ENCODE data around the gene ASAP2.
"Not testable (repeated sequence)": the region's sequence is repeated elsewhere in the genome, so short reads cannot be mapped to it uniquely, and the experiment has no call there.

Gene ASAP2

GRCh38 chr2:9212661-9213411 is 6.2 kb downstream of the ASAP2 start:
- no peak for DNase-seq

- no peak for DNase-seq
These were observed 7.0 kb downstream of the ASAP2 start for GRCh38 chr2:9213477-9214051.

GRCh38 chr2:9214873-9215272 is 8.3 kb downstream of the ASAP2 start:
- DNase-seq, result no peak

GRCh38 chr2:9215680-9216079 is 9.1 kb downstream of the ASAP2 start:
- DNase-seq, result no peak

GRCh38 chr2:9216143-9216542 is 9.5 kb downstream of the ASAP2 start:
- not testable (repeated sequence) for DNase-seq

- no peak for DNase-seq
These were observed 11.5 kb downstream of the ASAP2 start for GRCh38 chr2:9217838-9218770.

- no peak for DNase-seq
These were observed 12.4 kb downstream of the ASAP2 start for GRCh38 chr2:9219027-9219445.

GRCh38 chr2:9220201-9220600 is 13.6 kb downstream of the ASAP2 start:
- no peak for DNase-seq

- no peak for DNase-seq
These were observed 14.6 kb downstream of the ASAP2 start for GRCh38 chr2:9221223-9221622.

- DNase-seq, result no peak
These were observed 15.8 kb downstream of the ASAP2 start for GRCh38 chr2:9222239-9222892.

- no peak for DNase-seq
These were observed 16.3 kb downstream of the ASAP2 start for GRCh38 chr2:9222893-9223287.

- DNase-seq, result no peak
These were observed 19.2 kb downstream of the ASAP2 start for GRCh38 chr2:9225806-9226205.

- no peak for DNase-seq
These were observed 20.1 kb downstream of the ASAP2 start for GRCh38 chr2:9226458-9227380.

- no peak for DNase-seq
These were observed 21.6 kb downstream of the ASAP2 start for GRCh38 chr2:9228088-9228751.

- DNase-seq, result no peak
These were observed 22.3 kb downstream of the ASAP2 start for GRCh38 chr2:9228781-9229469.

- DNase-seq, result no peak
These were observed 22.8 kb downstream of the ASAP2 start for GRCh38 chr2:9229470-9229820.

GRCh38 chr2:9230051-9230802 is 23.6 kb downstream of the ASAP2 start:
- peak; percentile 64 for DNase-seq

- no peak for DNase-seq
These were observed 24.3 kb downstream of the ASAP2 start for GRCh38 chr2:9230881-9231280.

- no peak for DNase-seq
These were observed 24.9 kb downstream of the ASAP2 start for GRCh38 chr2:9231291-9232165.

Data from left hindlimb (tissue), 1 donor.